ENCODE results near the gene GPC2.
"Not testable (repeated sequence)": the region's sequence is repeated elsewhere in the genome, so short reads cannot be mapped to it uniquely, and the experiment has no call there.

The GPC2 gene, protein sequence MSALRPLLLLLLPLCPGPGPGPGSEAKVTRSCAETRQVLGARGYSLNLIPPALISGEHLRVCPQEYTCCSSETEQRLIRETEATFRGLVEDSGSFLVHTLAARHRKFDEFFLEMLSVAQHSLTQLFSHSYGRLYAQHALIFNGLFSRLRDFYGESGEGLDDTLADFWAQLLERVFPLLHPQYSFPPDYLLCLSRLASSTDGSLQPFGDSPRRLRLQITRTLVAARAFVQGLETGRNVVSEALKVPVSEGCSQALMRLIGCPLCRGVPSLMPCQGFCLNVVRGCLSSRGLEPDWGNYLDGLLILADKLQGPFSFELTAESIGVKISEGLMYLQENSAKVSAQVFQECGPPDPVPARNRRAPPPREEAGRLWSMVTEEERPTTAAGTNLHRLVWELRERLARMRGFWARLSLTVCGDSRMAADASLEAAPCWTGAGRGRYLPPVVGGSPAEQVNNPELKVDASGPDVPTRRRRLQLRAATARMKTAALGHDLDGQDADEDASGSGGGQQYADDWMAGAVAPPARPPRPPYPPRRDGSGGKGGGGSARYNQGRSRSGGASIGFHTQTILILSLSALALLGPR

DNA sequence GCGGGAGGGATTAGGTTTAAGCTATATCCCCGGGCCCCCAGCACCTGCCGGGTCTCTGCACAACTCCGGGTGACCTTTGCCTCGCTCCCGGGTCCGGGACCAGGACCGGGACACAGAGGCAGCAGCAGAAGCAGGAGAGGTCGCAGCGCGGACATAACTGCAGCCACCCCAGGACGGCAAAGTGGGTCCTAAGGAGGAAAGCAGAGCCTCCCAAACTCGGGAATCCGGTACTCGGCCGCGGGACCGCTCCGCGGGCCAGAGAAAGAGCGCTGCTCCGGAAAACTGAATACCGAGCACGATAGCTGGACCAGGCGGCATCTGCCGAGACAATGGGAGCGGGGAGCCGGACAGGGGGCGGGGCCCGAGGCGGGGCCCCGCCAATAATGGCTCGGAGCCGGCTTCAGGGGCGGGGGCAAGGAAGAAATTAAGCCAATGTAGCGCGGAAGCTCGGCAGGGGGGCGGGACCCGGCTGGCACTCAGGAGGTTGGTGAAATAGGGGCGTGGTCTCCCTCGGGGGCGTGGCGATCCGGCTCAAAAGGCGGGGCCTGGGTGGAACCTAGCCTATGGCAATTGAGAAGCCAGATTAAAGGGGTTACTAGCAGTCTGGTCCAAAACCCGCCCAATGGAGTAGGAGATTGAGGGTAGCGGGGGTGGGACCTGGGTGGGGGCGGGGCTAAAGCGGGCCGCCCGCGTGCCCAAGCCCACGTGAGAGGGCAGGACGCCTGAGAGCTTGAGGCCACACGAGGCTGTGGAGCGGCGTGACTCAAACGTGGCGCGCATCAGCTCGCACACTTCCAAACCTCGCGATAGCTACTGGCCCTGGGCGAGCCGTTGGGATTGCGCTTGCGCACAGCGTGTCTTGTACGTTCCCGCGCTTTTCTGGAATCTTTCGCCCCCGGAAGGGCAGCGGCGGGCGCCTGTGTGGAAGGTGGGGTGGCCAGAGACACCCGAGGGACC lies at the start of gene GPC2, which contains the start of gene STAG3:
TSS of gene GPC2 (minus strand) at position 337 of the 957 bp plus-strand sequence. CDS start at position 155, 182 bp downstream.
TSS of gene STAG3 (plus strand) at position 874 of the 957 bp plus-strand sequence. CDS start 2,639 bp downstream, outside the sequence.
- H2AFZ ChIP-seq (ENCODE audit: low read depth, low read length): peak within 1 kb of the TSS; percentile 54
- peaks cover 27% of the 10 kb centered on the region for H3K36me3 ChIP-seq (ENCODE audit: insufficient read depth, low read length)
- H3K4me1 ChIP-seq (ENCODE audit: insufficient read depth, low read length): peaks cover 13% of the 10 kb centered on the region
- peaks cover 3% of the 10 kb centered on the region for H3K9me3 ChIP-seq (ENCODE audit: low read length)
- no peaks in the 10 kb centered on the region for H3K27me3 ChIP-seq (ENCODE audit: insufficient read depth, low read length)
- H3K4me3 ChIP-seq (ENCODE audit: low read length): peak within 1 kb of the TSS; percentile 99

DNA sequence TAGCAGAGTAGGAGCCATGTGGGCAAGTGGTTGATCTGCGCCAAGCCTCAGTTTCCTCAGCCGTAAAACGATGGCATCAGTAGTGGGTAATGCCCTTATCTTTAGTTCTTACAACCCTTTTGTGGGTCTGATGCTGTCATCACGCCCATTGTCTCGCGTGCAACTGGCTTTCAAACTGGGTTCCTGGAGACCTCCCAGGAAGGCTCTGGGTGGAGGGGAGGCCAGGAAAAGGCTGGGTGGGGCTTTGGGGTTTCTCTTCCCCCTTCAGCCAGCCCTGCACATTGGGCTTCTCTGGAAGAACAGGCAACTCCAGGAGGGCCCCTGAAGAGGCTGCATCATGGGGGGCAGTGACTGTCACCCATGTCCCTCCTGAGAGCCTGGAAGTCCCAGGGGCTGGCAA lies 47.7 kb upstream of the GPC2 start:
- H3K9me3 ChIP-seq (ENCODE audit: low read length); H3K4me1 ChIP-seq (ENCODE audit: insufficient read depth, low read length); H3K4me3 ChIP-seq (ENCODE audit: low read length); H2AFZ ChIP-seq (ENCODE audit: low read depth, low read length); H3K27me3 ChIP-seq (ENCODE audit: insufficient read depth, low read length): not testable (repeated sequence)
- H3K36me3 ChIP-seq (ENCODE audit: insufficient read depth, low read length): peaks cover 15% of the 10 kb centered on the region

- H2AFZ ChIP-seq (ENCODE audit: low read depth, low read length); H3K4me1 ChIP-seq (ENCODE audit: insufficient read depth, low read length); H3K9me3 ChIP-seq (ENCODE audit: low read length); H3K27me3 ChIP-seq (ENCODE audit: insufficient read depth, low read length); H3K4me3 ChIP-seq (ENCODE audit: low read length): not testable (repeated sequence)
- peaks cover 18% of the 10 kb centered on the region for H3K36me3 ChIP-seq (ENCODE audit: insufficient read depth, low read length)
Observed at GRCh38 chr7:100223376-100223927, 46.3 kb upstream of the GPC2 start.

DNA sequence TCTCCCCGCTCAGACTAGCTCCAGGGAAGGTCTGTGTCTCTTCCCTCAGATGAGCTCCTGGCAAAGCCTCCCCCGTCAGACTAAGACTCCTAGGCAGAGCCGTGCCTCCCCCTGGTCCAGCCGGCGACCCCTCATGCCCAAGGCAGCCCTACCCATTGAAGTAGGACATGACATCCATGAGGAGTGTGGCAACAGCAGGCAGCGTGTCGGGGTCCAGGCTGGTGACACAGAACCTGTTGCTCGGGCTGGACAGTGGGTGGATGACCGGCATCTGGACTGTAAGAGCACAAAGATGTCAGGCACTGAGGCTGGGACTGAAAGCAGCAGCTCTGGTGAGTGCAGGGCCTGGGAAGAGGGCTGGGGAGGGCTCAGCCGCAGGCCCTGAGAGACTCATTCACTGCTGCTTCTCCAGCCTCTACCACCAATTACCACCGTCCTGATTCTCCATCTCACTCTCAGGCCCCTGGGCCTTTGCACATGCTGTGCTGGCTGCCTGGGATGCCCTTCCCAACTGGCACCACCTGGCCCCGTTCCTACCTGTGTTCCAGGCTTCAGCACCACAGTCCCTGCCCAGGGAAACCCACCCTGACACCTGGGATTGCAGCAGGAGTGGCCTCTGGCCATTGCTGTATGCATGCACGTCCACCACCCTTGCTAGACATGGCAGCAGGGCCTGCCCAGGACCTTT lies 45.4 kb upstream of the GPC2 start:
- no peak overlapping the region for H3K4me3 ChIP-seq (ENCODE audit: low read length)
- H3K4me1 ChIP-seq (ENCODE audit: insufficient read depth, low read length): no peaks in the 10 kb centered on the region
- no peaks in the 10 kb centered on the region for H3K9me3 ChIP-seq (ENCODE audit: low read length)
- peaks cover 17% of the 10 kb centered on the region for H3K36me3 ChIP-seq (ENCODE audit: insufficient read depth, low read length)
- no peaks in the 10 kb centered on the region for H3K27me3 ChIP-seq (ENCODE audit: insufficient read depth, low read length)
- no peak overlapping the region for H2AFZ ChIP-seq (ENCODE audit: low read depth, low read length)

DNA sequence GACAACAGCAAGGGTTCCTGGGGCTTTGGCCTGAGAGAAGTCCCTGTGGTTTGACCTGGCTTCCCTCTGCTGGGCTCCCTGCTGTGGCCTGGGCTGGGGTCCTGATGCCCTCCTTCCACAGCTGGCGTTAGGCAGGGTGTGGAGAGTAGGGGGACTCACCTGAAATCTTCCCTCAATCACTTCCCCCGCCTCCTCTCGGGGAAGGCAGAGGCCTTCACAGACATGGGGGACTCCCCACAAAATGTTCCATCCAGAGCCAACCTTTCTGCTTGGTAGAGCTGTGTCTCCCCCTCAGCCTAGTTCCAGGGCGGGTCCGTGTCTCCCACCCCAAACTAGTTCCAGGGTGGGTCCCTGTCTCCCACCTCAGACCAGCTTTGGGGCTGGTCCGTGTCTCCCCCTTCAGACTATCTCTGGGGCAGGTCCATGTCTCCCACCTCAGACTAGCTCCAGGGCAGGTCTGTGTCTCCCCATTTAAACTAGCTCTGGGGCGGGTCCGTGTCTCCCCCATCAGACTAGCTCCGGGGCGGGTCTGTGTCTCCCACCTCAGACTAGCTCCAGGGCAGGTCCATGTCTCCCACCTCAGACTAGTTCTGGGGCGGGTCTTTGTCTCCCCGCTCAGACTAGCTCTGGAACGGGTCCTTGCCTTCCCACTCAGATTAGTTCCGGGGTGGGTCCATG lies 44.7 kb upstream of the GPC2 start:
- H3K4me3 ChIP-seq (ENCODE audit: low read length): no peak overlapping the region
- H3K9me3 ChIP-seq (ENCODE audit: low read length): no peaks in the 10 kb centered on the region
- H3K4me1 ChIP-seq (ENCODE audit: insufficient read depth, low read length): no peaks in the 10 kb centered on the region
- H3K36me3 ChIP-seq (ENCODE audit: insufficient read depth, low read length): peaks cover 17% of the 10 kb centered on the region
- H3K27me3 ChIP-seq (ENCODE audit: insufficient read depth, low read length): no peaks in the 10 kb centered on the region
- H2AFZ ChIP-seq (ENCODE audit: low read depth, low read length): no peak overlapping the region

DNA sequence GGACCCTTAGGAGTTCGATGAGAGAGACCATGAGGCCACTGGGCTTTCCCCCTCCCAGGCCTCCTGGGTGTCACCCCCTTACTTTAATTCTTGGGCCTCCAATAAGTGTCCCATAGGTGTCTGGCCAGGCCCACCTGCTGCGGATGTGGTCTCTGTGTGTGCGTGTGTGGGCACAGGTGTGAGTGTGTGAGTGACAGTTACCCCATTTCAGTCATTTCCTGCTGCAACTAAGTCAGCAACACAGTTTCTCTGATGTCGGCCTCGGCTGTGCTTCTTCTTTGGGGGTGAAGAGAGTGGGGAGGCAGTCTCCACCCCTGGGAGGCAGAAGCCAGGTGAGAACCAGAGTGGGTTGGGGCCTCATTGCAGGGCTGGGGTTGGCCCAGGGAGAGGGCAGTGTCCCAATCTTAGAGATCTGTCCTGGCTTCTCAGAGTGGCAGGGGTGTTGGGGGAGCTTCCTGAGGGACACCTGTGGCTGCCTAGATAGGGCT lies 44.1 kb upstream of the GPC2 start:
- Histone ChIP-seq H3K27me3 (ENCODE audit: insufficient read depth, low read length) (no peaks in the 10 kb centered on the region), H3K4me3 (ENCODE audit: low read length) (no peak overlapping the region), H2AFZ (ENCODE audit: low read depth, low read length) (no peak overlapping the region), H3K9me3 (ENCODE audit: low read length) (no peaks in the 10 kb centered on the region), H3K4me1 (ENCODE audit: insufficient read depth, low read length) (no peaks in the 10 kb centered on the region), H3K36me3 (ENCODE audit: insufficient read depth, low read length) (peaks cover 17% of the 10 kb centered on the region)

GRCh38 chr7:100220586-100221230 lies 43.5 kb upstream of the GPC2 start:
- Histone ChIP-seq H3K36me3 (ENCODE audit: insufficient read depth, low read length) (peaks cover 16% of the 10 kb centered on the region), H2AFZ (ENCODE audit: low read depth, low read length) (no peak overlapping the region), H3K4me1 (ENCODE audit: insufficient read depth, low read length) (no peaks in the 10 kb centered on the region), H3K4me3 (ENCODE audit: low read length) (no peak overlapping the region), H3K27me3 (ENCODE audit: insufficient read depth, low read length) (no peaks in the 10 kb centered on the region), H3K9me3 (ENCODE audit: low read length) (no peaks in the 10 kb centered on the region)

DNA sequence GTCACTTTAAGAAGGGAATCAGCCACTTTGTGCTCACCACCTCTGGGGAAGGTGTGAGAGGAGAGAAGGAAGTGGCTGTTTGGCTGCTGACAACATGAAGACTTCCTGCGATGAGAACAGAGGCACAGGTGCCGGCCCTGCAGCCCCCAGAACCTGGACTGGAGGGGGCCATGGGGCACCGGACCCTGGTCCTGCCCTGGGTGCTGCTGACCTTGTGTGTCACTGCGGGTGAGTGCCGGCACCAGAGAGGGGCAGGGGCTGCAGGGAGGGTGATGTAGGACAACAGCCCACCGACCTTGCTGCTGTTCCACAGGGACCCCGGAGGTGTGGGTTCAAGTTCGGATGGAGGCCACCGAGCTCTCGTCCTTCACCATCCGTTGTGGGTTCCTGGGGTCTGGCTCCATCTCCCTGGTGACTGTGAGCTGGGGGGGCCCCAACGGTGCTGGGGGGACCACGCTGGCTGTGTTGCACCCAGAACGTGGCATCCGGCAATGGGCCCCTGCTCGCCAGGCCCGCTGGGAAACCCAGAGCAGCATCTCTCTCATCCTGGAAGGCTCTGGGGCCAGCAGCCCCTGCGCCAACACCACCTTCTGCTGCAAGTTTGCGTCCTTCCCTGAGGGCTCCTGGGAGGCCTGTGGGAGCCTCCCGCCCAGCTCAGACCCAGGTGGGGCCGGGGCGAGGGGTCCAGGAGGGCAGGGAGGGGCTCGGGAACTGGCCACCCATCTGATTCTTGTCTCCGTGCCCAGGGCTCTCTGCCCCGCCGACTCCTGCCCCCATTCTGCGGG lies 42.8 kb upstream of the GPC2 start, which contains the start of gene PVRIG:
TSS of gene PVRIG (plus strand) at position 149 of the 785 bp plus-strand sequence. CDS start at position 171, 22 bp downstream.
- H3K27me3 ChIP-seq (ENCODE audit: insufficient read depth, low read length); H3K4me3 ChIP-seq (ENCODE audit: low read length); H2AFZ ChIP-seq (ENCODE audit: low read depth, low read length); H3K4me1 ChIP-seq (ENCODE audit: insufficient read depth, low read length); H3K9me3 ChIP-seq (ENCODE audit: low read length): not testable (repeated sequence)
- peaks cover 15% of the 10 kb centered on the region for H3K36me3 ChIP-seq (ENCODE audit: insufficient read depth, low read length)

GRCh38 chr7:100219271-100219737 lies 42.1 kb upstream of the GPC2 start:
- H3K4me3 ChIP-seq (ENCODE audit: low read length): no peak overlapping the region
- H3K9me3 ChIP-seq (ENCODE audit: low read length): no peaks in the 10 kb centered on the region
- H3K36me3 ChIP-seq (ENCODE audit: insufficient read depth, low read length): peaks cover 13% of the 10 kb centered on the region
- H3K27me3 ChIP-seq (ENCODE audit: insufficient read depth, low read length): no peaks in the 10 kb centered on the region
- H2AFZ ChIP-seq (ENCODE audit: low read depth, low read length): no peak overlapping the region
- peaks cover under 1% of the 10 kb centered on the region for H3K4me1 ChIP-seq (ENCODE audit: insufficient read depth, low read length)

DNA sequence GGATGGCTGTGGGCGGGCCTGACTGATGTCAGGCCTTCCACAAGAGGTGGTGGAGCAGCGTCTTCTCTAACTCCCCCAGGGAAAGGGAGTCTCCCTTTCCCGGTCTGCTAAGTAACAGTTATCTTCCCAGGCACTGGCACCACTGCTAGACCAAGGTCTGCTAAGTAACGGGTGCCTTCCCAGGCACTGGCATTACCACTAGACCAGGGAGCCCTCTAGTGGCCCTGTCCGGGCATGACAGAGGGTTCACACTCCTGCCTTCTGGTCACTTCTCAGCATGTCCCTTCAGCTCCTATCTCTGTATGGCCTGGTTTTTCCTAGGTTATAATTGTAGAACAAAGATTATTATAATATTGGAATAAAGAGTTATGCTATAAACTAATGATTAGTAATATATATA lies 40.8 kb upstream of the GPC2 start:
- H3K9me3 ChIP-seq (ENCODE audit: low read length); H3K36me3 ChIP-seq (ENCODE audit: insufficient read depth, low read length); H2AFZ ChIP-seq (ENCODE audit: low read depth, low read length); H3K27me3 ChIP-seq (ENCODE audit: insufficient read depth, low read length); H3K4me1 ChIP-seq (ENCODE audit: insufficient read depth, low read length); H3K4me3 ChIP-seq (ENCODE audit: low read length): not testable (repeated sequence)

DNA sequence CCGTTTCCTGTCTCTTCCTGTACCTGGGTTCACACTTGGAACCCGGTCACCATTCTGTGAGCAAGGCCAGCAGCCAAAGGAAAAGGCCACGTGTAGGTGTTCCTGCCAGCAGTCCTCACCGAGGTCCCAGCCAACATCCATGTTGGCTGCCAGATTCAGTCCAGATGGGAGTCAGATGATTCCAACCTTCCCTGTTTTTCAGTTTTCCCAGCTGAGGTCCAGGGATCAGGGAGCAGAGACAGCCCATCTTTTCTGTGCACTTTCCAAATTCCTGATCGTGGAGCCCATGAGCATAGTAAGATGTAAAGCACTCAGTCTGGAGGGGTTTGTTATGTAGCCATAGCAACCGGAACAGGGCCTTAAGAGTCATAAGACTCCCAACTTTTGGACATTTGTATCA lies 38.7 kb upstream of the GPC2 start:
- no peaks in the 10 kb centered on the region for H3K27me3 ChIP-seq (ENCODE audit: insufficient read depth, low read length)
- H3K36me3 ChIP-seq (ENCODE audit: insufficient read depth, low read length): peaks cover 5% of the 10 kb centered on the region
- no peak overlapping the region for H2AFZ ChIP-seq (ENCODE audit: low read depth, low read length)
- H3K4me3 ChIP-seq (ENCODE audit: low read length): no peak overlapping the region
- H3K4me1 ChIP-seq (ENCODE audit: insufficient read depth, low read length): peaks cover 5% of the 10 kb centered on the region
- no peaks in the 10 kb centered on the region for H3K9me3 ChIP-seq (ENCODE audit: low read length)
